ENCODE measurements around the gene SCAMP1.
"Not testable (repeated sequence)": the region's sequence is repeated elsewhere in the genome, so short reads cannot be mapped to it uniquely, and the experiment has no call there.

The SCAMP1 gene

DNA sequence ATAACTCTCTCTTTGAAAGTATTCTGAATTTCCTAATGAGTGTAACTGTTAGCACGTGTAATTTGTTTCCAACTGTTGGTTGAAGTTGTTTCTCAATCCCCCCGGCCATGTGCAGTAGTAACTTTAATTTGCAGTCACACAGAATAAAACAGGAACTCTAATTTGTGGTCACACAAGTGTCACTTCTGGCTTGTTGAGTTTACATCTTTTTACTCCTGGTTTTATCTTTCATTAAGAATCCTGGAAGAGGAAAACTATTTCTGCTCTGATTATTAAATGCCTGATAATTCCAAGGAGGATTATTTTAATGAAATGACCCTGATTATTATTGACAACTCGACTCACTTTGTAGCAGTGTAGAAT lies 1.2 kb downstream of the SCAMP1 start:
- DNase-seq, result no peak

DNA sequence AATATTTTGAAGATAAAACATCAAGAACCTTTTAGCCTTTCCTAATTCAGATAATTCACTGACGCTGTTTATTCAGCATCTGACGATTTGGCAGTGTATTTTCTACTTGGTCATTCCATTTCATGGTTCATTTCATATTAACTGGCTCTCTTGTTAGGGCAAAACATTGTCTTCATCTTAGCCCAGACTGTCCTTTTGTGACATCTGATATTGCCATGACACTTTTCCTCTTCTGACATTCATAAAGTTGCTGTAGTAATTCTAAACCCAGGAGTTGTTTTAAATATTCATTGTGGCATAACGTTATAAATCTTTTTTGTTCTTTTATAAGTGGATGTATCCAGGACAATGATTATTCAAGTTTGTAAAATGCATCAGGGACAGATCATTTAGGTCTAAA lies 1.8 kb downstream of the SCAMP1 start:
- no peak for DNase-seq

DNA sequence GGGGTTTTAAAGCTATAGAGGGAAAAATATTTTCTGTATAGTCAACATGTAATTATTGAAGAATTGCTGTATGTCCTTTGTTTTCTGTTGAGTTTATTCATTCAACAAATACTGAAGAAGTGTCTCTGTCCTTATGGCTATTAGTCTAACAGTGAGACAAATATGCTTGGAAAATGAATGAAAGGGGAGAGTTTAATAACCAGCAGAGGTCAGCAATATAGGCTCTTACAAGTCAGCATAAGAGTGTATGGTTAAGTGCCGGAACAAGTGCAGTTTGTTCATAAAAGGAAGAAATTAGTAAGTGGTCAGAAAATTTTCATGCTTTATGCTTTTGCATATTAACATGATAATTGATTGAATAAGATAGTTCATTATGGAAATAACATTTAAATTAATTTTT lies 3.6 kb downstream of the SCAMP1 start:
- no peak for DNase-seq

DNA sequence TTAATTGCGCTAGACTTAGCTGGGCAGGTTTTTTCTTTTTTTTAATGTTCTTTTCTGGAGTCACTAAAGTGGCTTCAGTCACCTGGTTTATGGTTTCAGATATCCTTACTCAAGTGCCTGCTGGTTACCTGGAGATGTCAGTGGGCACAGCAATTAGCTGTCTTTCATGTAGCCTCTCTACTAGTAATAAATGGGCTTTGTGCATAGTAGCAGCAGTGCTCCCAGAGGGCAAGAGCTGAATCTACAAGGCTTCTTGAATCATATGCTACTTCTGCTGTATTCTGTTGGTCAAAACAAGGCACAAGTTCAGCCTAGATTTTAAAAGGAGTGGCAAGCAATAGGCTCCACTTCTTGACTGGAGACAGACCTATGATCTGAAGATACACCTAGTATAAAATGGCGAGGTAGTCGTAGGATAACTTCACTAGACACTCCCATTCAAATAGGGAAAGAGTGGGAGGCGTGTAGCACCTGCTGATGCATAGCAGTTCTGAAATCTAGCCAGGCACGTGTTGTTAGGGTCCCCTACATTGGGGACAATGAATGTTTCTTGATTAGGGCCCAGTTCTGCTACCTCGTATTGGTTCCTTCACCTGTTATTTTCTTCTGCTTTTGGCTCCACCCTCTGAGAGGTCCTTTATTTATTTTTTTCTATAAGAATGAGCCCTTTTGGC lies 7.0 kb downstream of the SCAMP1 start:
- no peak for DNase-seq

DNA sequence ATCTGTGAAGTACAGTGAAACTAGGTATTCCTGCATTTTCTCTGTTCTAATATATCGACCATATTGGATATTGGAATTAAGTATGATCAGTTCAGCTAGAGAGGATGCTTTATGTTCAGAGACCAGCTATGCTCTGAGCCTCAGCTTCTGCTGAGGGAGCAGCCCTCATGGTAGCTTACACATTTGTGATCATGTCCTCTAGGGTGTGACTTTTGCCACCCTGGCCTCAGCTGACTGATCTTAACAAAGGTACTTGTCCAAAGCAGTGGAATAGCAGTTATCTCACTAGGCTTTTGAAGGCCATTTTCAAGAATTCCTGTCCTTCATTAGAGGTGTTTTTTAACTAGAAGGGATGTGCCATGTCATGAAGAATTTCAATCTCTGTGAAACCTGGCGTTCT lies 9.3 kb downstream of the SCAMP1 start:
- DNase-seq, result no peak

DNA sequence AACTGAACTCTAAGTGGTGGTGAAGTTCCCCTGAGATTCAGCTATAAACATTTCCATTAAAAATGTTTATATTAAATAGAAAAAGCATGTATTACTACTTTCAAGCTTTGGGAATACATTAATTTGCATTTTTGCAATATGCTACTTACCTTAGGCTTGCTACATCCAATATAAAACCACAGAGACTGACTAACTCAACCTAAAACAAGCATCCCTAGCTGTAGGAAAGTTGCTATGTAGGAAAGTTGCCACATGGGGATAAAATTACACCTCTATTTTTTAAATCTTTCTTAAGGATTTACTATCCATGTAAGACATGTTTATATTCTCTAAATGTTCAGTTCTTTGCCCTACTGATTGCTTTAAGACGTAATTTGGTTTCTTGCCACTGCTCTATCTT lies 12.8 kb downstream of the SCAMP1 start:
- no peak for DNase-seq

DNA sequence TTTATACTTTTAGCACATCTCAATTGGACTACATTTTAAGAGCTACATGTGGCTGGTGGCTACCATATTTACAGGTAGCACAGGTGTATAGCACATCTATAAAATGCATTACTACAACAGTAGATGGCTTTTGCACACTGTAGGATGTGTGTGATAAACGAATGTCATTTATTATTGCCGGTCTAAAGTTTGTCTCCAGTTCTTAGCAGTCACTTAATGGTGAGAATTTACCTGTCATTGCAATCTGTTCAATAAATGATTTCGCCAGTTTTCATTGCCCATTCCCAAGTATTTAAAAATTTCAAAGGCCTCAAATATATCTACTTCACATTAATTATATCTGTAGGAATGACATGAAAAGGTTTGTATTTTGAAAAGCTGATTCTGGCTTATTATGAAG lies 15.9 kb downstream of the SCAMP1 start:
- DNase-seq, result no peak

DNA sequence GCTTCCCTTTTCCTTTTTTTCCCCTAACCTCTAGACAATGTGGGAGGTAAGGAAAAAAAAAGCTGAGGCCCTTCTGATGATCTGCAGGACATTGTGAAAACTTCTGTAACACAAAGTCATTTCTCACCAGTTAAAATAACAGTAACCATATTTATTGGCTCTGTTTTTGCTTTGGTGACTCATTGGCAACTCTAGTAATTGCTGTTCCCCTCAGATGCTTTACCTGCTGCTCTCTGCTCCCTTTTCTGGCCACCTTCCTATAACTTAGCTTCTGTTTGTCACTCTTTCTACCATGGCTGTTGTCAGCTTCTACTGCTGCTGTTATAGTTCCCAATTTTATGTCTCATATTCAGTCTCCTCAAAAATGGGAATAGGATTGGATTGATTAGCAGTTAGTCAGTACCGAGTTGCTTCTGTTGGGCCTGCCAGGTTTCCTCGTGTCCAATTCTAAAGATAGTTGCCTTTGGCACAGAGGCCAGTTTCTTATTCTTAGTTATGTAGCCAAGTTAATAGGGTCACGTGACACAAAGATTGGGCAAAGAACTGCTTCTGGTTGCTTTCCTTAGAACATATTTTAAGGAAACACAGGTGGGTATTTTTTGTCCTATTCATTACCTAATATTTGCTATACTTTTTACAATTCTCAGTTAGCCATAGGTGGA lies 16.8 kb downstream of the SCAMP1 start:
- peak in 1 of 2 experiments; percentile 25 for DNase-seq

DNA sequence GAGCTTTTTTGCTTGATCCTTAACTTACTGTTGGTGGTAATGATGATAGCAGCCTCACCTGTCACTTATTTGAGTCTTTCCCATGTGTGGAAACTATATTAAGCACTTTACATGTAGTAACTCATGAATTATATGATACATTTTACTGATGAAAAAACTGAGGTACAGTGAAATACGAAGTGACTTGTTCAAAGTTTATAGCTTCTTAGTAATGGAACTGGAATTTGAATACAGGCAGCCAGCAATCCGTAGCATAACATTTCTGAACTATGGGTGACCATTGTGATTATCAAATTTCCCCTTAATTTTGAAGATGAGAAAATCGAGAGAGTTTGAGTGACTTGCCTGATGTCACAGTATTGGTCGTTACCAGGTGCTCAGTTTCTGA lies 17.3 kb downstream of the SCAMP1 start:
- DNase-seq, result no peak

DNA sequence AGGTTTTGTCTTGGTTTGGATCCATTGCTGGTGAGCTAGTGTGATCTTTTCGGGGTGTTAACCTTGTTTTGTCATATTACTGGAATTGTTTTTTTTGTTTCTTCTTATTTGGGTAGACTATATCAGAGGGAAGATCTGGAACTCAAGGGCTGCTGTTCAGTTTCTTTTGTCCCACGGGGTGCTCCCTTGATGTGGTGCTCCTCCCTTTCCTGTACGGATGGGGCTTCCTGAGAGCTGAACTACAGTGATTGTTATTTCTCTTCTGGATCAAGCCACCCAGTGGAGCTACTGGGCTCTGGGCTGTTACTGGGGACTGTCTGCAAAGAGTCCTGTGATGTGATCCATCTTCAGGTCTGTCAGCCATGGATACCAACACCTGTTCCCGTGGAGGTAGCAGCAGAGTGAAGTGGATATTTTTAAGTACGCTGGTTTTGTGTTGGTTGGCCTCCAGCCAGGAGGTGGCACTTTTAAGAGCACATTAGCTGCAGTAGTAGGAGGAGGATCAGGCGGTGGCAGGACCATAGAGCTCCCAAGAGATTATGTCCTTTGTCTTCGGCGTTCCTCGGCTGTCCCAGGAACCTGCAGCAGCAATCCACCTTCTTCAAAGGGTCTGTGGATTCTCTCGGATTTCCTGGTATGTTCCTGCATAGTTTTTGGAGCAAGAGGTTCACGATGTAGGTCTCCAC lies 27.2 kb downstream of the SCAMP1 start:
- no peak for DNase-seq

DNA sequence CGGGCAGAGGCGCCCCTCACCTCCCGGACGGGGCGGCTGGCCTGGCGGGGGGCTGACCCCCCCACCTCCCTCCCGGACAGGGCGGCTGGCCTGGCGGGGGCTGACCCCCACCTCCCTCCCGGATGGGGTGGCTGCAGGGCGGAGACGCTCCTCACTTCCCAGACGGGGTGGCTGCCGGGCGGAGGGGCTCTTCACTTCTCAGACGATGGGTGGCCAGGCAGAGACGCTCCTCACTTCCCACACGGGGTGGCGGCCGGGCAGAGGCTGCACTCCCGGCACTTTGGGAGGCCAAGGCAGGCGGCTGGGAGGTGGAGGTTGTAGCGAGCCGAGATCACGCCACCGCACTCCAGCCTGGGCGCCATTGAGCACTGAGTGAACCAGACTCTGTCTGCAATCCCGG lies 30.9 kb downstream of the SCAMP1 start:
- not testable (repeated sequence) for DNase-seq

DNA sequence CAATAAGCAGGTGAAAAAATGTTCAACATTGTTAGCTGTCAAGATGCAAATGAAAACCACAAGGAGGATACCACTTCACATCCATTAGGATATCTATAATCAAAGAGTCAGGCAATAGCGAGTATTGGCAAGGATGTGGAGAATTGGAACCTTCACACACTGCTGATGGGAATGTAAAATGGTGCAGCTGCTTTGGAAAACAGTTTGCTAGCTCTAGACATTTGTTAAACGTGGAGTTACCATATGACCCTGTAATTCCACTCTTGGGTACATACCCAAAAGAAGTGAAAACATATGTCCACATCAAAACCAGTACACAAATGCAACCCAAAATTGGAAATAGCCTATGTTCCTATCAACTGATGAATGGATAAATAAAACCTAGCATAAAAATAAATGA lies 37.4 kb downstream of the SCAMP1 start:
- DNase-seq, result peak in 1 of 2 experiments; percentile 31

DNA sequence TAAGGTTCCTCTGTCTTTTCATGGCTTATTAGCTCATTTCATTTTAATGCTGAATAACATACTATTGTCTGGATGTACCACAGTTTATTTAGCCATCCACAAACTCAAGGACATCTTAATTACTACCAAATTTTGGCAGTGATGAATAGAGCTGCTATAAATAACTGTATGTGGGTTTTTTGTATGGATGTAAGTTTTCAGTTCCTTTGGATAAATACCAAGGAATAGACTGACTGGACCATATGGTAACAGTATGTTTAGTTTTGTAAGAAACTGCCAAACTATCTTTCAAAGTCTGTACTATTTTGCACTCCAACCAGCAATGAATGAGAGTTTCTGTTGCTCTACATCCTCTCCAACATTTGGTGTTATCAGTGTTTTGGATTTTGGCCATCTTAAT lies 38.7 kb downstream of the SCAMP1 start:
- DNase-seq, result peak; percentile 10 to 61

DNA sequence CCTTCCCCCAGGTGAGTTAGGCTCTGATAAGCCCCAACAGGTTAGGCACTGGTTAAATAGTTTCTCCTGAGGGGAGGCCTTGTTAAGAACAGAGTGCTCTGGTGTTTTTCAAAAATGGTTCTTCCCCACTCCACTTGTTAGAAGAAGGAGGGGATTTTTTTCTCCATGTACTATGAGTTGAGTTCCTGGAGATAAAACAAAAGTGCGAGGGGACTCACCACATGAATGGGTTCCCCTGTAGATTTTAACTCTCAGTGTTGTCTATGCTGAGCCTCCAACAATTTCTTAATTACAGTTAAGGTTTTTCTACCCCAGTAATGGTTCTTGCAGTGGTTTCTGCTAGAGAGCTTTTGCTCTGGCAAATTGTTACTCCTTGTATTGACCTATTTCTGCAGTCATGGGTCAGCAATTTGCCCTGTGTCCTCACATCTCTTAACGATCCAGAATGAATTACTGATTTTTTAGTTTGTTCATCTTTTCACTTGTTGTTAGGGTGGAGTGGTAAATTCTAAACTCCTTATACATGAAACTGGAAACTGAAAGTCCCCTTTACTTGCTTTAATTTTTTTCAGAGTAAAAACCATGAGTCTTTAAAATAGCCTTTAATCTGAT lies 44.4 kb downstream of the SCAMP1 start:
- DNase-seq, result no peak

DNA sequence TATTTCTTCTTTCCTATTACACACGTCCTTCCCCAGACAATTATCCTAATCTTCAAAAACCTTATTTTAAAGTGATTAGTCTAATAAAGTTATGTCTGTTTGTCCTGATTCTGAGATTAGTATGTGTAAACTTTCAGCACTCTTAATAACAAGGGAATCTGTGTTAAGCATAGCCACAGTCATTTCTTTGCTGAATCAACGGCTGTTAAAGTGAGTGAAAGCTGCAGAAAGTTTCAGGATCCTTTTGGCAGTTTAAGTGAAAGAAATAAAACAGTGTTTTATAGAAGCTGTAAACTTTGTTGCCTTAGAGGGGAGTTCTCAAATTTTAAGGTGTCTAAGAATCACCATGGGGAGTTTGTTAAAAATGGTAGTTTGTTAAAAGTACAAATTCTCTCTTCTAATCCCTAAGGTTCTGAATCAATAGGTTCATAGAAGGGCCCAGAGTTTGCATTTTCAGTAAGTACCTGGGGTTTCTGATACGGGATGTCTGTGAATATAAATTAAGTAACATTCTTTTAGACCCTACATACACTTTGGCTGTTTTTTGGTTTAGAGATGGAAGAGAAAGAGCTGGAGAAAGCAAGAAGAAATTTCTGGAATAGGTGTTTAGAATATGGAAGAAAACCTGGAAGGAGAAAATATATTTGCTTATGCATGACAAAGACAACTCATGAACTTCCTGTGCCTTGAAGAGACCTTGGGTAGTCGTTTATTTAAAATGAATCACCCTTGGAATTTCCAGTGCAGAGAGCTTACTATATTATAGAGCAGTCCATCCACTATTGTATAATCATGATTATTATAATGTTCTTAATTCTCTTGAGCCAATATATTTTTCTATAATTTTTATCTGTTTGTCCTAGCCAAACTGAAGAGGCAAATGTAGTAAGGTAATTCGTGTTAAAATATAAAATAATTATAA lies 45.7 kb downstream of the SCAMP1 start:
- no peak for DNase-seq

DNA sequence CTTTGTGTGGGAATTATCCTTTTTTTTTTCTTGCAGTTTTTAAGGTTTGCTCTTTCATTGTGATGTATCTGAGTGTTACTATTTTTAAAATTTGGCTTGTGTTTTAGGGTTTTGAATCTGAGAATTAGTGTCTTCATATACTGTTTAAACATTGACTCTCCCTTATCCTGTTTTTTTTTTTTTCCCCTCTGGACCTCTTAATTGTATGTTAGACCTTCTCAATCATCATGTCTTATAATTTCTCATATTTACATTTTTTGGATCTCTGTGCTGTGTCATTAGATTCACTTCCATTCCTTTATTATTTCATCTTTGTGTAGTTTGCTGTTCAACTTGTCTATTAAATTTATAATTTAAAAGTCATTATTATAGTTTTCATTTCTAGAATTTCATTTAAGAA lies 47.0 kb downstream of the SCAMP1 start:
- DNase-seq, result no peak

DNA sequence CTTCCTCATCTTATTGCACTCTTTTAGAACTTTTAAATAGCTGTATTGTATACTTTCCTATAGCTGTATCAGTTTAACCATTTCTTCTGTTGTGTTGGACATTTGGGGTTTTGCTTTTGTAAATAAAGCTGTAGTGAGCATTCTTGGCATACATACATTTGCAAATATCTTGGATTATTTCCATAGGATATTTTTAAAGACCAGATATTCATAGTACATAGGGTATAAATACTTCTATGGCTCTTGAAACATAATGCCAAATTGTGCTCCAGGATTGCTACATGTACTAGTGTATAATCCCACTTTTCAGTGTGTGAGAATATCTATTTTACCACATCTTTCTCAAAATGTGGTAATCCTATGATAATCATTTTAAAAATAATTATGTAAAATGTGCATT lies 51.2 kb downstream of the SCAMP1 start:
- DNase-seq, result no peak

DNA sequence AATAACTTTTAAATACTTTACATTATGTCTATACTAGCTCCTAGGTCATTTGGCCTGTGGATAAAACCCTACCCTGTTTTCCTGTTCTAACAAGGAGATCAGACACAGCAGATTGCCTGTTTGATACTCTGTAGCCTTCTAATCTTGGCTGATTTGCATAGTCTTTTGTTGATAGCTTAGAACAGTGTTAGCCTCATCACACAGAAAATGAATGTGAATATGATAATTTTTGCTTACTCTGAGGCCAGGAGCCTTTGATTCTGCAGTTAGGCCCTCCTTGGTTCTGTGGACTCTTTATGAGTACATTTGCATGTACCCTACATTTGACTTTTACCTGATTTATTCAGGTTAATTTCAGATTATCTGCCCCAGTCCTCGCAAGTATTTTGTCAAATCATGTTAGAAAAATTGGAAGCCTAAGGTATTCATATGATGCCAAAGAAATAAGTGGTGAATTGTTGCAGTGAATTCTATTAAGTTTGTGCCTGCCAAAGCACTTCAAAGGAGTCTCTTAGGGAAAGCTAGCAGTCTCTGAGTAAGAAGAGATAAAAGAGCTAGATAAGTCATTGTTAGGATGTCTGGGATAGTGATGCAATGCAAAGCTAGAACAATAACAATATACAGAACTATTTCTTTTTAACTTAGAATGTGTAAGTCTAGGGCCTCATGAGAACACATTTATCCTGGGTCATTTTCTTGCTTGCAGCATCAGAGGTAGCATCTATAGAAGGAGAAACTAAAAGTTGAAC lies 56.4 kb downstream of the SCAMP1 start:
- no peak for DNase-seq

DNA sequence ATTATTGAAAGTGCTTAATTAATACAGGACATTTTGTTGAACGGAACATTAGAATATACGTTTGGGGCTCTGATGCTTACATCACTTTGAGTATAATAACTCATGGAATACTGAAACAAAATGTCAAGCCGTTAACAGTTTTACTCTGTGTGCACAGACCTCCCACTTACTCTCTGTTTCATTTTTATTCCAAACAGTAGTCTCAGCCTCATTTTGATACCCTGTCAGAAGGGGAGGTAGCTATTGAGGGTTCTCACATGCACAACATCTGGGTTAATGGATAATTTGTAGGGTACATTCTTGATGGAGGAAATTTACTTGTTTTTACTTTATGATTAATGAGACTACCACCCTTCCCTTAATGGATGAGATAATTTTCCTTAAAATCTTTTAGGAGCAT lies 59.0 kb downstream of the SCAMP1 start:
- DNase-seq, result no peak

DNA sequence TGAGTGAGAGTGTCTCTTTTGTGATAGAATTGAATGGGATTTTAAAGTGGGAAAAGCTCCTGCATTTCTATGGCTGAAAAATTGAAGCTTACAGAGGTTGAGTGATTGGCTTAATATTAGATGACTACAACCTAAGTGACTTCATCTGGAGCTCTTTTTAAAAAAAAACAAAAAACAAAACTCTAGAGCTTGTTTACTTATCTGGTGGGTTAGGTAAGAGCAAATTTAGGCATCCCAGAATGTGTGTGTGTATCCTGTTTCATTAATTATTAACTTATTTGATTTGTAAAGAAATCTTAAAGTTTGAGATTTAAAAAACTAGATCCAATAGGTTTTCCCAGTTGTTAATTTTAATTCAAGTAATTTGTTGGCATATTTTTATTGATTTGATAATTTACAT lies 60.1 kb downstream of the SCAMP1 start:
- DNase-seq, result no peak

DNA sequence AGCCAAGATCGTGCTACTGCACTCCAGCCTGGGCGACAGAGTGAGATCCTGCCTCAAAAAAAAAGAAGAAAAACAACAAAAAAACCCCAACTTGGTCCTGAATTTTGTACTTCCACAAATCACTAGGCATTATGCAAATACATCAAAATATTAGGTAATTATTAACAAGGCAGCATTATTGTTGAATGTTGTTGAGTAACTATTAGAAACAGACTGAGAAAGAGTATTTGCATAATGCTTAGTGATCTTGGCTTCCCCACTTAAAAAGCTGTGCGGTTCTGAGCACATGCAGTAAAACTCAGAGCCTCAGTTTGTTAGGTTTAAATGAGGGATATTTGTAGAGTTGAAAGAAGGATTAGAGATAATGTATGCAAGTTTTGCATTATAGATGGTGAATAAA lies 64.2 kb downstream of the SCAMP1 start:
- DNase-seq, result no peak

DNA sequence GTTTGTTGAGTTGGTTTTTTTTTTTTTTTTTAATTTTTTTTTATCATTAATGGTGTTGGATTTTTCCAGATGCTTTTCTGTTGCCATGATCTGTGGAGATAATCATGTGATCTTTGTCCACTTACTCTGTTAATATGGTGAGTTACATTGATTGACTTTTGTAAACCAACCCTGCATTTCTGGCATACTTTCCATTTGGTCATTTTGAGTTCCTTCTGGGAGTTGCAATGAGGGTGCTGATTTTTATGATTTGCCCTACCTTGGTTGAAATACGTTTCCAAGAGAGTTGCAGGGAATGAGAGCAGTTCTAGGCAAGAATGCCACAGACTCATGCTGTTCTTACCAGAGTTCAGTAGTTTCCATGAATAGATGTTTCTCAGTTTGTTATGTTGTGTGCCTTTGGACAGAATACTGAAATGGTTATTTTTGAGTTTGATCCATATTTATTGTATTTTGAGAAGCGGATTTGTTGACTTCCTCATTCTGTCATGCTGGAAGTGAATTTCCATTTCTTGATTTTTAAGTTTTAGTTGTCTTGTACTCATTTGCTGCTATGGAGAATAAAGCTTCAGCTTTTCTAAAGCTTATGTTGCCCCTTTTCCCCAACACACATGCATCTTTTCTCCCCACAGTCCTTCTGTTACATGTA lies 69.0 kb downstream of the SCAMP1 start:
- no peak for DNase-seq

All from NCI-H446 (cell line).